ENCODE results near the gene YPEL2. TPM values are rescaled to one million over a fixed set of nuclear protein-coding genes. Genes with fewer than 3 reads are reported as not detected.

YPEL2 gene
- total and polyA plus RNA-seq, 2 donors (not counting 1 experiment from before 2014, with no cell fraction given): 4.8 to 7.8 TPM

DNA sequence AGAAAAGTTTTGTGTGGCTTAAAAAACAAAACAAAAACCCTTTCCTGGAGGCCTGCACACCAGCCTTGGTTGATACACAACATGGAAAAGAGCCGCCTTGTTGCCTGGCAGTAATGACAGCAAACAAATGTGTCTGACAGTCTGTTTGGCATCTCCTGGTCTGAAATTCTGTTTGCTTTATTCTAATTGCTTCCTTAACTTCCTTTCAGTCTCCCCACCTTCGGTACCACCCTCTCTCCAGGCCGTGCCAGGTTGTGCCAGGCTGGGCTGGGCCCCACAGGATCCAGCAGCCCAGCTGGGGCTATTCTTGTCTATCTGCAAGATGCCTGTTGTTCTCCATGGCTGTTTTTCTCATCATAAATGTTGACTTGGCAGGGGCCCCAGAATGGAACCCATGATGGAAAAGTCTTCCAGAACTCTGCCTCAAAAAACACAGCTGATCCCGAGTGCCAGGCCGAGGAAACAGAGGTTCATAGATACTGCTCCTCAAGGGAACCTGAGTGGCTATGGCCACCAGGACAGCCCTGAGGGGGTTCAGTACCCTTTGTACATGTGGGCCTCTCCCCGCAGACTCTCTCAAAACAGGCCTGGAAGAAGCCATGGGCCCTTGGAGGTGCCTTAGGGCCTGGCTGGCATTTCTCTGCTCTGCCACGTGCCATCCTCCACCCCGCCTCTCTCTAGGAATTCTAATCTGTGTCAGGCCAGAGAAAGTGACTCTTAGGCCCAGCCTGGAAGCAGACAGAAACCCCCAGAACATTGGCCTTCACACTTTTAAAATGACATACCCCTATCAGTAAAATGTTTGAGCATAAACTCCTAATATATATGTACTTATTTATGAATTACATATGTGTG, 50.5 kb downstream of the YPEL2 start:
- Histone ChIP-seq H3K9me3 (ENCODE audit: control insufficient read depth, insufficient read depth, low read depth, low read length) (no peaks in the 10 kb centered on the region), H3K79me2 (ENCODE audit: control insufficient read depth, insufficient read depth, low read length) (no peaks in the 10 kb centered on the region), H3K27ac (ENCODE audit: insufficient read depth, low read length) (no peak overlapping the region), H3K36me3 (ENCODE audit: control insufficient read depth, insufficient read depth, low read length) (no peaks in the 10 kb centered on the region), H4K20me1 (ENCODE audit: control insufficient read depth, extremely low read depth, insufficient read depth, low read length) (no peaks in the 10 kb centered on the region), H3K27me3 (ENCODE audit: control insufficient read depth, insufficient read depth, low read length) (no peaks in the 10 kb centered on the region), H3K4me2 (ENCODE audit: extremely low read depth, insufficient read depth, low read length) (no peak overlapping the region), H3K9ac (ENCODE audit: insufficient read depth, low read length) (no peak overlapping the region), H3K4me3 (replicated peaks in 1 of 4; ENCODE audit: control extremely low read depth in 1 of 4, insufficient read depth in 1 of 4, low read depth in 3 of 4, low read length in 4 of 4) (no peak overlapping the region), H2AFZ (ENCODE audit: low read length) (no peak overlapping the region), H3K4me1 (ENCODE audit: control insufficient read depth, extremely low read depth, insufficient read depth, low read length) (peaks cover 4% of the 10 kb centered on the region)
- TF ChIP-seq, protein P1, sequence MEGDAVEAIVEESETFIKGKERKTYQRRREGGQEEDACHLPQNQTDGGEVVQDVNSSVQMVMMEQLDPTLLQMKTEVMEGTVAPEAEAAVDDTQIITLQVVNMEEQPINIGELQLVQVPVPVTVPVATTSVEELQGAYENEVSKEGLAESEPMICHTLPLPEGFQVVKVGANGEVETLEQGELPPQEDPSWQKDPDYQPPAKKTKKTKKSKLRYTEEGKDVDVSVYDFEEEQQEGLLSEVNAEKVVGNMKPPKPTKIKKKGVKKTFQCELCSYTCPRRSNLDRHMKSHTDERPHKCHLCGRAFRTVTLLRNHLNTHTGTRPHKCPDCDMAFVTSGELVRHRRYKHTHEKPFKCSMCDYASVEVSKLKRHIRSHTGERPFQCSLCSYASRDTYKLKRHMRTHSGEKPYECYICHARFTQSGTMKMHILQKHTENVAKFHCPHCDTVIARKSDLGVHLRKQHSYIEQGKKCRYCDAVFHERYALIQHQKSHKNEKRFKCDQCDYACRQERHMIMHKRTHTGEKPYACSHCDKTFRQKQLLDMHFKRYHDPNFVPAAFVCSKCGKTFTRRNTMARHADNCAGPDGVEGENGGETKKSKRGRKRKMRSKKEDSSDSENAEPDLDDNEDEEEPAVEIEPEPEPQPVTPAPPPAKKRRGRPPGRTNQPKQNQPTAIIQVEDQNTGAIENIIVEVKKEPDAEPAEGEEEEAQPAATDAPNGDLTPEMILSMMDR (conservative IDR thresholded peaks at IDR 0.05 in 1 of 2, IDR thresholded peaks at IDR 0.05 in 1 of 2; ENCODE audit: low read depth in 1 of 2, low read length in 2 of 2): no peak
- no peak for TF ChIP-seq EZH2 (IDR thresholded peaks at IDR 0.05; ENCODE audit: low read length, missing control alignments)
- DNase-seq (ENCODE audit: low read depth in 2 of 2): no peak

DNA sequence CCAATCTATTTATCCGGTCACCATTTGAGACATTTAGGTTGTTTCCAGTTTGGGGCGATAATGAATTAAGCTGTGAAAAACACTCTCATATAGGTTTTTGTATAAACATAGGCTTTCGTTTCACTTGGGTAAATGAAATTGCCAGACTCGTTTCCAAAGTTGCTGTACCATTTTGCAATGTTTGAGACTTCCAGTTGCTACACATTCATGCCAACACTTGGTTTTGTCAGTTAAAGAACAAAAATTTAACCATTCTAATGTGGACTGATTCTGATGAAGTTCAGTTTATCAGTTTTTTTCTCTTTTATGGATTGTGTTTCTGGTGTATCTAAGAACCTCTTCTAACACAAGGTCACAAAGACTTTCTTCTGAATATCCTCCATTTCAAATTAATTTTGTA, 52.4 kb downstream of the YPEL2 start:
- H3K27ac ChIP-seq (ENCODE audit: insufficient read depth, low read length): no peak overlapping the region
- no peaks in the 10 kb centered on the region for H3K9me3 ChIP-seq (ENCODE audit: control insufficient read depth, insufficient read depth, low read depth, low read length)
- no peaks in the 10 kb centered on the region for H3K79me2 ChIP-seq (ENCODE audit: control insufficient read depth, insufficient read depth, low read length)
- no peaks in the 10 kb centered on the region for H3K27me3 ChIP-seq (ENCODE audit: control insufficient read depth, insufficient read depth, low read length)
- no peak overlapping the region for H3K4me2 ChIP-seq (ENCODE audit: extremely low read depth, insufficient read depth, low read length)
- H3K4me1 ChIP-seq (ENCODE audit: control insufficient read depth, extremely low read depth, insufficient read depth, low read length): no peaks in the 10 kb centered on the region
- no peak overlapping the region for H3K4me3 ChIP-seq (replicated peaks in 1 of 4; ENCODE audit: control extremely low read depth in 1 of 4, insufficient read depth in 1 of 4, low read depth in 3 of 4, low read length in 4 of 4)
- H3K9ac ChIP-seq (ENCODE audit: insufficient read depth, low read length): no peak overlapping the region
- no peak for TF ChIP-seq EZH2 (IDR thresholded peaks at IDR 0.05; ENCODE audit: low read length, missing control alignments)
- TF ChIP-seq, protein P1 (conservative IDR thresholded peaks at IDR 0.05 in 1 of 2, IDR thresholded peaks at IDR 0.05 in 1 of 2; ENCODE audit: low read depth in 1 of 2, low read length in 2 of 2): no peak
- no peaks in the 10 kb centered on the region for H3K36me3 ChIP-seq (ENCODE audit: control insufficient read depth, insufficient read depth, low read length)
- DNase-seq (ENCODE audit: low read depth in 2 of 2): no peak
- H2AFZ ChIP-seq (ENCODE audit: low read length): no peak overlapping the region
- H4K20me1 ChIP-seq (ENCODE audit: control insufficient read depth, extremely low read depth, insufficient read depth, low read length): no peaks in the 10 kb centered on the region

DNA sequence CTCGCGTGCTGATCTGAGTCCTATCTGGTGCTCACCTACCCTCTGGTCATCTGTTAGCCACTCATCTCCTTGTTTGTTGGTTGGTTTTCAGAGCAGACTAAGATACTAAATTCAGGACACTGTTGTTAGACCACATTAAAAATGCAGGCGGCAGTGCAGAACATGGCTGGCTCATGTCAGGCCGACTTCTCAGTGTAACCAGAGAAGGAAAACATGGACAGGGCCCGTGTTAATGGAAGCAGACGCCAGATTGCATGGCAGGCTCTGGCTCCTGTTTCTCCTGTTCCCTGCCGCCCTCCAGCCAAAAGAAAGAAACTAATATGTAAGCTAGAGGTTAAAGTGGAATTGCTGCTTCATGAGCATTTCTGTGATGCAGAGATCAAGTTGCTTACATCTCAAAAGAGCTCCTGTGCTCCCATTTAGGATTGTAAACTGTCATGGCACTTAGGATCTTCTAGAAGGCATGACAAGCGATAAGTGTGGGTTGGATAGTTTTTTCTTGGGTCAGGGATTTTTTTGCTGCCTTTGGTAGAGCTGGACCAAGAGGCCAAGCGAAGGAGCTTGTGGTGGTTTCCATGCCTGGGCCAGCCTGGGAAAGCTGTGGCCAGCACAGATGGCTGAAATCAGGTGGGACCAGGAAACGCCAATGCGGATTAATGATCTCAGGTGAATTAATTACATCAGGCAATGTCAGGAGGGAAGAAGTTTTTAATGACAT, 56.1 kb downstream of the YPEL2 start:
- no peak overlapping the region for H3K4me2 ChIP-seq (ENCODE audit: extremely low read depth, insufficient read depth, low read length)
- H3K4me3 ChIP-seq (replicated peaks in 1 of 4; ENCODE audit: control extremely low read depth in 1 of 4, insufficient read depth in 1 of 4, low read depth in 3 of 4, low read length in 4 of 4): no peak overlapping the region
- H3K9me3 ChIP-seq (ENCODE audit: control insufficient read depth, insufficient read depth, low read depth, low read length): no peaks in the 10 kb centered on the region
- peak in 1 of 2 donors; percentile 19 for DNase-seq (ENCODE audit: low read depth in 2 of 2)
- H3K27me3 ChIP-seq (ENCODE audit: control insufficient read depth, insufficient read depth, low read length): no peaks in the 10 kb centered on the region
- TF ChIP-seq, protein P1 (conservative IDR thresholded peaks at IDR 0.05 in 1 of 2, IDR thresholded peaks at IDR 0.05 in 1 of 2; ENCODE audit: low read depth in 1 of 2, low read length in 2 of 2): no peak
- no peak overlapping the region for H3K27ac ChIP-seq (ENCODE audit: insufficient read depth, low read length)
- H3K79me2 ChIP-seq (ENCODE audit: control insufficient read depth, insufficient read depth, low read length): no peaks in the 10 kb centered on the region
- H3K4me1 ChIP-seq (ENCODE audit: control insufficient read depth, extremely low read depth, insufficient read depth, low read length): no peaks in the 10 kb centered on the region
- H3K36me3 ChIP-seq (ENCODE audit: control insufficient read depth, insufficient read depth, low read length): no peaks in the 10 kb centered on the region
- no peaks in the 10 kb centered on the region for H4K20me1 ChIP-seq (ENCODE audit: control insufficient read depth, extremely low read depth, insufficient read depth, low read length)
- H2AFZ ChIP-seq (ENCODE audit: low read length): no peak overlapping the region
- no peak overlapping the region for H3K9ac ChIP-seq (ENCODE audit: insufficient read depth, low read length)
